K562 treated with DMSO at 1 percent for 12 hours (cell line): Measurements from ENCODE around the gene CENPX. TPM values are rescaled to one million over a fixed set of nuclear protein-coding genes. Genes with fewer than 3 reads are reported as not detected.

Experiments
- total RNA-seq: library from RNA; unstranded; fragments of 300-600 nt; gene quantifications from 2 replicates; pipeline ENCODE4 v1.2.3, GENCODE V29; 2022; ENCODE audit not compliant: insufficient read depth

The CENPX gene
- 108 and 156 TPM in 2 replicates for total RNA-seq

DNA sequence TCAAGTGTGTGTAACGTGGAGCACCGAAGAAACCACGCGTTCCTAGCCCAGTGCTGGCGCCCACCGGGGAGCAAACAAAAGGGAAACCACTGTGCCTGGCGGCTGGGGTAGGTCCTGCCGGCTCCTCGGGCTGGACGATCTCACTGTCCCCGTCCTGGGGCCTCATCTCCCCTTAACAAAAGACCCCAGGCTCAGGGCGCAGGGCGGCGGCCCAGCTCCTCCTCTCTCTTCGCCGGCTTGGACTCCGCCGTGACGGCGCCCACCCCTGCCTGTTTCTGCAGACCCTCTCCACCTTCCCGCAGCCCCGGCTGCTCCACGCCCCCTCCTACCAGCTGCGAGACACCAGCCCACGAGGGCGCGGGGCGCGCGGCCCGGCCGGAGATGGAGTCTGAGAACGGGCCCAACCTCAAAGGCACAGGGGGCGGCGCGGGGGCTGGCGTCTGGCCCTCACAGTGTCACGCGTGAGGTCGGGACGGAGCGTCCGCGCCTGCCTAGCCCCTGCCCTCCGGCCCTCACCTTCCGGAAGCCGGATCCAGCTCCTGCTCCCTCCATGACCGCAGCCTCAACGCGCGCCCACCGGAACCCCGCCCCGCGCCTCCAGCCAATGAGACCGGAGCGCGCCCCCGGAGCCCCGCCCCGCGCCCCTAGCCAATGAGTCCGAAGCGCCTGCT lies at the start of gene CENPX:
Gene CENPX (minus strand): TSS at position 569 of the 671 bp plus-strand sequence. CDS start 17 bp downstream, at position 552.

GRCh38 chr17:82065638-82066303 lies 43.1 kb upstream of the CENPX start, which contains the start of gene DUS1L:
Gene DUS1L, minus strand, starts transcription at chr17:82065804. Its CDS starts 745 bp downstream, at chr17:82065059.

DNA sequence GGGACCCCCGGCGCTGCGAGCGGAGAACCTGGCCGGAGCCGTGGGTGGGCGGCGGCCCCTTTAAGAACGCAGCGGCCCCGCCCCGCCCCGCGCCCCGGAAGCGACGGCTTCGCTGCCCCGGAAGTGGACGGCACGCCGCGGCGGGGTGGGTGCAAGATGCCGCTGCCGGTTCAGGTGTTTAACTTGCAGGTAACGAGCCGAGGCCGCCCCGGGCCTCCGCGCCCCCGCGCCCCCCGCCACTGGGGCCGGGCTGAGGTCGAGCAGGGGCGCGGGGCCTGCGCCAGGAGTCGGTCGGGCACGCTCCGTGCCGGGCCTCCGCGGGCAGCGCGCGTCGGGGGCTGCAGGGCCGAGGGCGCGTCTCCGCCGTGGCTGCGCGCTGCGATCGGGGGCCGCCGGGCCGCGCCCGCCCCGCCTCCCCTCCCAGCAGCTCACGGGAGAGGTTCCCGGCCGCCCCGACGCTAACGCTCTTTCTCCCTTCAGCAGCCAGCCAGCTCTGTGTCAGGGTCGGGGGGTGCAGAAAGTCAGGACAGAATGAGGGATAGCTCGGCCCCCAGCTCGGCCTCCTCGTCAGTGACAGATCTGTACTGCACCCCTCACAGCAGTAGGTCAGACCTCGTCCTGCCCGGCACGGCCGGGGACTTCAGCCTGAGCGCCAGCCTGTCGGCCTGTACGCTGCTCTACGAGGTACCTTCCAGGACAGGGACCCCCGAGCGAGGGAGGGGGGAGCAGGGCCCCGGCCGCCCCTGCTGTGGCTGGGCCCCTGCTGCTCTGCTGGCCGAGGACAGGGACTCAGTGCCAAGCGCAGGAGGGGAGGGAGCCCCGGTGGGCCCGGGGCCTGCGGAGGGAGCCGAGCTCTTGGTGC lies 29.3 kb upstream of the CENPX start, which contains the start of the genes GPS1 and RFNG:
Gene GPS1 (plus strand): TSS at position 123 of the 862 bp plus-strand sequence. CDS start 34 bp downstream, at position 157.
Gene RFNG (minus strand): TSS at position 36 of the 862 bp plus-strand sequence. CDS start 45 bp downstream, outside the sequence.

GRCh38 chr17:82037092-82037888 lies 14.6 kb upstream of the CENPX start, which contains the start of gene DCXR:
Gene DCXR, minus strand, starts transcription at chr17:82037697. Its CDS starts 15 bp downstream, at chr17:82037682.

DNA sequence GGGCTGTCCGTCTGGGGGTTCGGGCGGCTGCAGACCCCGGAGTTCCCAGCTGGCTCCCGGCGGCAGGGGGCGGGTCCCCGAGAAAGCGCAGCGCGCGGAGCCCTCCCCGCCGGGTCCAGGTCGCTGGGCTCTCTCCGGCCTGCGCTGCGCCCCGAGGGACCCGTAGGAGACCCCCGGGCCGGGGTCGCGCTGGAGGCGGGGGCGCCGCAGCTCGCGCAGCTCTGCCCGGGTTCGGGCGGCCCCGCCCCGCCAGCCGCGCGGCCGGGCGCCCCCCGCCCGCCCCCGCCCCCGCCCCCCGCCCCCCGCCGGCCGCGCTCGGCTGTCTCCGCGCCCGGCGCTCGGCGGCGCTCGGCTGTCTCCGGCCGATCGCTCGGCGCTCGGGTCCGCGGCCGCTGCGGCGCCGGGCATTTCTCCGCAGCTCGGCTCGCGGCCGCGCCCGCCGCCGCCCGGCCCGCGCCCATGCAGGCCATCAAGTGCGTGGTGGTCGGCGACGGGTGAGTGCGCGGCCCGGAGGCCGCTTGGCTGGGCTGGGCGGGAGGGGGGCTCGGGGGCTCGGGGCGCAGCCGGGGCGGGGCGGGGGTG lies 8.7 kb upstream of the CENPX start, which contains the start of gene RAC3:
Gene RAC3 (plus strand): TSS at position 376 of the 582 bp plus-strand sequence. CDS start 84 bp downstream, at position 460.

GRCh38 chr17:82022981-82023446 lies 336 bp upstream of the CENPX start, which contains the start of gene LRRC45:
Gene LRRC45, plus strand, starts transcription at chr17:82023305. Its CDS starts 339 bp downstream, at chr17:82023644.

DNA sequence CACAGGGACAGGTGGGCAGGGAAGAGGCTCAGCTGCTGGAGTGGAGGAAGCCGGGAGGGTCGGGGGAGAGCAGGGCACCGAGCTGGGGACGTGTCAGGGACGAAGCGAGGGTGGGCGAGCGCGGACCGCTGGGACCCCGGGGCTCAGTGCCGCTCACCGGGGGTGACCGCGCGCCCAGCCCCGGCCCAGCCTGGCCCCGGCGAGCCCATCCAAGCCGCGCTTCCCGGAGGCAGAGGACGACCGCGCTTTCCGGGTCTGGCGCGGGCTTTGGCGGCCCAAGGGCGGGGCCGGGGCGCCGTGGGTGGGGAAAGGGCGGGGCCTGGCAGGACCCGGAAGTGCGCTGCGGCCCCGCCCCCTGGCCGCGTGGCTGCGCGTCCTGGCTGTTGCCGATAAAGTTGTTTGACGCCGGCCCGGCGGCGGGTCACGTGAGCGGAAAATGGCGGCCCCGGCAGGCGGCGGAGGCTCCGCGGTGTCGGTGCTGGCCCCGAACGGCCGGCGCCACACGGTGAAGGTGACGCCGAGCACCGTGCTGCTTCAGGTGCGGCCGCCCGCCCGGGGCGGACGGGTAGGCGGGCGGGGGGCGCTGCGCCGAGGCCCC lies 45.4 kb downstream of the CENPX start, which contains the start of gene ASPSCR1:
Gene ASPSCR1 (plus strand): TSS at position 419 of the 598 bp plus-strand sequence. CDS start 18 bp downstream, at position 437.

Other genes with a start within 250 kb of the CENPX start
- not detected in 2 replicates for gene GCGR, start 218.7 kb downstream of the CENPX start, total RNA-seq
- 192 and 316 TPM in 2 replicates for gene MCRIP1, start 189.6 kb downstream of the CENPX start, total RNA-seq
- not detected in 2 replicates for gene PPP1R27, start 187.8 kb downstream of the CENPX start, total RNA-seq
- gene P4HB, start 162.3 kb downstream of the CENPX start, total RNA-seq = 670 and 837 TPM in 2 replicates
- 219 and 311 TPM in 2 replicates for gene ARHGDIA, start 151.5 kb downstream of the CENPX start, total RNA-seq
- 131 and 173 TPM in 2 replicates for gene ALYREF, start 131.3 kb downstream of the CENPX start, total RNA-seq
- 460 and 768 TPM in 2 replicates for gene ANAPC11, start 131.2 kb downstream of the CENPX start, total RNA-seq
- gene NPB, start 120.6 kb downstream of the CENPX start, total RNA-seq = 3.1 and 4.4 TPM in 2 replicates
- gene PCYT2, start 111.5 kb downstream of the CENPX start, total RNA-seq = 43.6 and 61.6 TPM in 2 replicates
- gene SIRT7, start 104.7 kb downstream of the CENPX start, total RNA-seq = 34.3 and 38.5 TPM in 2 replicates
- 45.0 and 63.6 TPM in 2 replicates for gene MAFG, start 95.1 kb downstream of the CENPX start, total RNA-seq
- 170 and 175 TPM in 2 replicates for gene PYCR1, start 85.6 kb downstream of the CENPX start, total RNA-seq
- not detected in 2 replicates for gene MYADML2, start 75.6 kb downstream of the CENPX start, total RNA-seq
- 9.0 and 9.7 TPM in 2 replicates for gene NOTUM, start 61.7 kb downstream of the CENPX start, total RNA-seq
- 32.7 and 45.0 TPM in 2 replicates for gene ASPSCR1, start 45.2 kb downstream of the CENPX start, total RNA-seq
- gene LRRC45, start 427 bp upstream of the CENPX start, total RNA-seq = 11.1 and 13.9 TPM in 2 replicates
- gene RAC3, start 8.8 kb upstream of the CENPX start, total RNA-seq = 58.4 and 82.9 TPM in 2 replicates
- gene DCXR, start 14.8 kb upstream of the CENPX start, total RNA-seq = 273 and 376 TPM in 2 replicates
- 33.4 and 35.0 TPM in 2 replicates for gene RFNG, start 28.9 kb upstream of the CENPX start, total RNA-seq
- 118 and 137 TPM in 2 replicates for gene GPS1, start 29.0 kb upstream of the CENPX start, total RNA-seq
- gene DUS1L, start 42.9 kb upstream of the CENPX start, total RNA-seq = 185 and 205 TPM in 2 replicates
- gene FASN, start 75.4 kb upstream of the CENPX start, total RNA-seq = 69.3 and 119 TPM in 2 replicates
- 10.5 and 13.8 TPM in 2 replicates for gene CCDC57, start 190.0 kb upstream of the CENPX start, total RNA-seq
- gene SLC16A3, start 206.2 kb upstream of the CENPX start, total RNA-seq = 1.8 and 2.6 TPM in 2 replicates